ENCODE data around the gene SERINC3.

DNA sequence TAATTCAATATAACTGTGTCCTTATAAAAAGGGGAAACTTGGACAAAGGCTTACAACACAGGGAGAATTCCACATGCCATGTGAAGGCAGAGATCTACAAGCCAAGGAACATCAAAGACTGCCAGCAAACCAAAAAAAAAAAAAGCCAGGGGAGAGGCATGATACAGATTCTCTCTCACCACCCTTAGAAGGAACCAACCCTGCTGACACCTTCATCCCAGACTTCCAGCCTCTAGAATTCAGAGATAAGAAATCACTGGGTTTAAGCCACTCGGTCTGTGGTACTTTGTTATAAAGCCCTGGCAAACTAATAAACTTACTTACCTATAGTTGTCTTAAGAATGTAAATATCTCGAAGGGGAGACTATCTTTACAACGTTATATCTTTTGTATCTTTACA lies 4.4 kb downstream of the SERINC3 start:
- TF ChIP-seq EP300 (IDR thresholded peaks at IDR 0.05; ENCODE audit: borderline replicate concordance in 1 of 2, low read depth in 1 of 2, low read length in 1 of 2): no peak
- TF ChIP-seq, protein P1, sequence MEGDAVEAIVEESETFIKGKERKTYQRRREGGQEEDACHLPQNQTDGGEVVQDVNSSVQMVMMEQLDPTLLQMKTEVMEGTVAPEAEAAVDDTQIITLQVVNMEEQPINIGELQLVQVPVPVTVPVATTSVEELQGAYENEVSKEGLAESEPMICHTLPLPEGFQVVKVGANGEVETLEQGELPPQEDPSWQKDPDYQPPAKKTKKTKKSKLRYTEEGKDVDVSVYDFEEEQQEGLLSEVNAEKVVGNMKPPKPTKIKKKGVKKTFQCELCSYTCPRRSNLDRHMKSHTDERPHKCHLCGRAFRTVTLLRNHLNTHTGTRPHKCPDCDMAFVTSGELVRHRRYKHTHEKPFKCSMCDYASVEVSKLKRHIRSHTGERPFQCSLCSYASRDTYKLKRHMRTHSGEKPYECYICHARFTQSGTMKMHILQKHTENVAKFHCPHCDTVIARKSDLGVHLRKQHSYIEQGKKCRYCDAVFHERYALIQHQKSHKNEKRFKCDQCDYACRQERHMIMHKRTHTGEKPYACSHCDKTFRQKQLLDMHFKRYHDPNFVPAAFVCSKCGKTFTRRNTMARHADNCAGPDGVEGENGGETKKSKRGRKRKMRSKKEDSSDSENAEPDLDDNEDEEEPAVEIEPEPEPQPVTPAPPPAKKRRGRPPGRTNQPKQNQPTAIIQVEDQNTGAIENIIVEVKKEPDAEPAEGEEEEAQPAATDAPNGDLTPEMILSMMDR (IDR thresholded peaks at IDR 0.05): no peak
- TF ChIP-seq SMC3 (IDR thresholded peaks at IDR 0.05; ENCODE audit: low read depth, low read length): no peak
- TF ChIP-seq SIN3A (IDR thresholded peaks at IDR 0.05; ENCODE audit: borderline replicate concordance, low read depth, low read length): no peak

All from SK-N-SH (cell line).